BLaER1 treated with 17β-estradiol and CSF1 and Interleukin-3, amounts not matched to agents 10 nM and 100 nM (cell line): ENCODE data around the gene ZFYVE9.

Source experiments
- H3K27ac ChIP-seq, 11 experiments: shearing (Covaris generic); formaldehyde crosslinking; 2 replicates each; pipeline ENCODE4 v1.8.1; 2022
- H3K27me3 ChIP-seq, 11 experiments: shearing (Covaris generic); formaldehyde crosslinking; 2 replicates each; pipeline ENCODE4 v1.8.1; 2022
- H3K36me3 ChIP-seq, 11 experiments: shearing (Covaris generic); formaldehyde crosslinking; 2 replicates each; pipeline ENCODE4 v1.8.1; 2022
- H3K4me1 ChIP-seq, 10 experiments: shearing (Covaris generic); formaldehyde crosslinking; 2 replicates each; pipeline ENCODE4 v1.8.1; 2022
- H3K4me2 ChIP-seq, 11 experiments: shearing (Covaris generic); formaldehyde crosslinking; 2 replicates each; pipeline ENCODE4 v1.8.1; 2022
- H3K4me3 ChIP-seq, 10 experiments: shearing (Covaris generic); formaldehyde crosslinking; 2 replicates each; pipeline ENCODE4 v1.8.1; 2022
- H3K9ac ChIP-seq, 11 experiments: shearing (Covaris generic); formaldehyde crosslinking; 2 replicates each; pipeline ENCODE4 v1.8.1; 2022
- H3K9me3 ChIP-seq, 11 experiments: shearing (Covaris generic); formaldehyde crosslinking; replicated peaks in 1 of 11; 2 replicates each; pipeline ENCODE4 v1.8.1; 2022
- H4K20me1 ChIP-seq, 11 experiments: shearing (Covaris generic); formaldehyde crosslinking; 2 replicates each; pipeline ENCODE4 v1.8.1; 2022
- Cebpa-rat ChIP-seq, 11 experiments: shearing (Covaris generic); IDR thresholded peaks; 2 replicates each; pipeline ENCODE4 v1.8.1; 2022

Gene ZFYVE9

GRCh38 chr1:52355847-52356505 is 214.1 kb downstream of the ZFYVE9 start:
- no peak overlapping the region for H3K4me2 ChIP-seq
- H3K27ac ChIP-seq = no peak overlapping the region
- no peaks in the 10 kb centered on the region for H3K9me3 ChIP-seq
- peaks cover 0 to 92% (median 39%) of the 10 kb centered on the region in 11 experiments; a peak in 15 of 22 replicates for H4K20me1 ChIP-seq
- no peaks in the 10 kb centered on the region for H3K27me3 ChIP-seq
- H3K36me3 ChIP-seq = peaks cover 97 to 100% (median 100%) of the 10 kb centered on the region in 11 experiments
- H3K4me1 ChIP-seq = no peaks in the 10 kb centered on the region
- TF ChIP-seq Cebpa-rat (IDR thresholded peaks at IDR 0.05) = no peak
- H3K9ac ChIP-seq = no peak overlapping the region
- no peak overlapping the region for H3K4me3 ChIP-seq

- Histone ChIP-seq H3K27me3 (no peaks in the 10 kb centered on the region), H3K4me2 (no peak overlapping the region), H4K20me1 (peaks cover 0 to 97% (median 48%) of the 10 kb centered on the region in 11 experiments; a peak in 16 of 22 replicates), H3K36me3 (peaks cover 99 to 100% (median 100%) of the 10 kb centered on the region in 11 experiments), H3K9me3 (no peaks in the 10 kb centered on the region), H3K9ac (no peak overlapping the region), H3K27ac (no peak overlapping the region), H3K4me3 (no peak overlapping the region), H3K4me1 (no peaks in the 10 kb centered on the region)
- no peak for TF ChIP-seq Cebpa-rat (IDR thresholded peaks at IDR 0.05)
These were observed 215.0 kb downstream of the ZFYVE9 start for GRCh38 chr1:52356818-52357355.

- H3K4me1 ChIP-seq = peaks cover 0 to 2% (median 0%) of the 10 kb centered on the region in 10 experiments; a peak in 1 of 20 replicates
- H3K36me3 ChIP-seq = peaks cover 100% of the 10 kb centered on the region in 11 experiments
- H3K9ac ChIP-seq = no peak overlapping the region
- no peak overlapping the region for H3K4me2 ChIP-seq
- TF ChIP-seq Cebpa-rat (IDR thresholded peaks at IDR 0.05) = no peak
- H3K27me3 ChIP-seq = no peaks in the 10 kb centered on the region
- peaks cover 0 to 100% (median 53%) of the 10 kb centered on the region in 11 experiments; a peak in 17 of 22 replicates for H4K20me1 ChIP-seq
- no peaks in the 10 kb centered on the region for H3K9me3 ChIP-seq
- H3K4me3 ChIP-seq = no peak overlapping the region
- no peak overlapping the region for H3K27ac ChIP-seq
These were observed 215.5 kb downstream of the ZFYVE9 start for GRCh38 chr1:52357397-52357796.

DNA sequence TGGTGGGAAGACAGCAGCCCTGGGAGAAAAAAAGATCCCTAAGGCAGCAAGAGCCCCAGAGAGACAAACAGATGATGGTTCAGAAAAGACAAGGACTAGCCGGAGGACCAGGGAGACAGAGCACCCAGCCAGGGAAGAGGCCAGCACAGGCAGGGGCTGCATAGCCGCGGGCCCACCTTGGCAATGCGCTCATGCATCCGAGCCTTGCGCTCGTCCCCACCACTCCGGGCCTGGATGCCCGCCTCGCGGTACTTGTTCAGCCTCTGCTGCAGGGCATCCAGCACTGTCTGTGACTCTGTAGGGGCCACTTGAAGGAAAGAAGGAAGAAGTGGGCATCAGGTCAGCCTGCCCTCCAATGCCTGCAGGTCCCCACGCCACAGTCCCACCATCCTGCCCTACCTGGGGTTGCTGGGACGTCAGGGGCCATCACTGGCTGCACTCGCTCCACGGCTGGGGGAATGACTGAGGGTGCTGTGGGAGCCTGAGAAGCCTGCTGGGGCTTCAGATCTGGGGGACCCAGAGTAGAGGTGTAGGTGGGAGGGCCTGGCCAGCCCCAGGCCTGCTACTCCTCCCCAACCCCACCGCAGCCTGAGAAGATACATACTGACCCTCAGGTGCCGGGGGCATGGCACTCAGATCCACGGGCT is 217.1 kb downstream of the ZFYVE9 start:
- no peaks in the 10 kb centered on the region for H3K9me3 ChIP-seq
- no peak for TF ChIP-seq Cebpa-rat (IDR thresholded peaks at IDR 0.05)

DNA sequence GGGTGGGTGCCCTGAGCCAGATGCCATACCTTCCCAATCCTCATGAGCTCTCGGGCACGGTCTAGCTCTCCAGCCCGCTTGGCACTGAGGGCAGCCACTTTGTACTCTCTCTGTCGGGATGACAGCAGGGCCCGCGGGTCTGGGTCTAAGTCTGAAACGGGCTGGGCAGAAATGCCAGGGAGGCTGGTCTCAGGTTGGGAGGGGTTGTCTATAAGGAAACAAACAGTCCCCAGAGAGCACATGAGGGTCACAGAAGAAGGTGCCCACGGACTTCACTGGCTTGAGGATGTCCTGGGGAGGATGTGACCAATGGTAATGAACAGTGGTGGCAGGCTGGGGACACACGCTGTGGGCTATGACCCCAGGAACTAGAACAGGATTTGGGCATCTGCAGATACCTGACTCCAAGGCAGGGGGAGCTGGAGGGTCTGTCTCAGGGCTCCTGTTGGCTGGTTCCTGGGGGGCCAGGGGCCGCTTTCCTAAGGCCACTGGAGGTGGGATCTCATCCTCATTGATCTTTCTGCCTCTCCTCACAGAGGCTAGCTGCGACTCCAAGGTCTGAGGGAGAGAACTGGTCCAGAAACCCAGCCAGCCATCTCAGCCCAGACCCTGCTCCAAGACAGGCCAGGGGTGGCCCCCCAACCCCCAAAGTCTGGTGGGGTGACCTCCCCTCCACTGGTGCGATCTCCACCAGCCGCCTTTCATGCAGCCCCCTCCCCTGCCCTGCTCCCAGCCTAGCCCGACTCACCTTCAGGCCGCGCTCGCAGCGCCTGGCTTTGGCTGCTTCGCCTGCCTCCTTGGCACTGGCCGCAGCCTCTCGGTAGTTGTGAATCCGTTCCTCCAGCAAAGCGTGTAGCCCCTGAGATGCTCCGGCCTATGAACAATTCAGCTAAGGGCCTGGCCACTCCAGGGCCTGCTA is 218.0 kb downstream of the ZFYVE9 start:
- no peak overlapping the region for H3K9ac ChIP-seq
- no peaks in the 10 kb centered on the region for H3K9me3 ChIP-seq
- H3K4me3 ChIP-seq = no peak overlapping the region
- peaks cover 8 to 17% (median 10%) of the 10 kb centered on the region in 10 experiments for H3K4me1 ChIP-seq
- no peak overlapping the region for H3K4me2 ChIP-seq
- H3K27ac ChIP-seq = no peak overlapping the region
- no peaks in the 10 kb centered on the region for H3K27me3 ChIP-seq
- peaks cover 89 to 96% (median 93%) of the 10 kb centered on the region in 11 experiments for H3K36me3 ChIP-seq
- TF ChIP-seq Cebpa-rat (IDR thresholded peaks at IDR 0.05) = no peak
- H4K20me1 ChIP-seq = peaks cover 0 to 88% (median 52%) of the 10 kb centered on the region in 11 experiments; a peak in 17 of 22 replicates

More for the DNA sequence above, 217.1 kb downstream of the ZFYVE9 start:
- H3K4me1 ChIP-seq = peaks cover 0 to 7% (median under 1%) of the 10 kb centered on the region in 10 experiments; a peak in 8 of 20 replicates
- H3K4me2 ChIP-seq = no peak overlapping the region
- no peak overlapping the region for H3K9ac ChIP-seq
- H4K20me1 ChIP-seq = peaks cover 0 to 90% (median 55%) of the 10 kb centered on the region in 11 experiments; a peak in 17 of 22 replicates
- no peak overlapping the region for H3K4me3 ChIP-seq
- no peak overlapping the region for H3K27ac ChIP-seq
- no peaks in the 10 kb centered on the region for H3K27me3 ChIP-seq
- H3K36me3 ChIP-seq = peaks cover 96 to 100% (median 98%) of the 10 kb centered on the region in 11 experiments

DNA sequence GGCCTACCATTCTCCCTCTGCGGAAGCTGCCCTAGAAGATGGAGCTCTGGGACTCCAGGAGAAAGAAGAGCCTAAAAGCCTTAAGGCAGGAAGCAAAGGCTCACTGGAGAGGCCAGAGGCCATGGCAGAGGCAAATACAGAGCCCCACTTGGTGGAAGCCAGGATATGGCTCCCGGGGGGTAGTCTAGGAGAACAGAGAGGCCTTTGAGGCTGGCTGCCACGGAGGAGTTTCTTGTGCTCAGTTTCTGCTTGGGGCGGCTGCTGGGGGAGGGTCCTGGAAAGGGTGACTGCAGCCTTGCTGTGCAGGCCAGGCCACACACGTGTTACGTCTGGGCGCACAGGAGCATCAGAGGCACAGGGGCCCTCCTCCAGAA is 218.7 kb downstream of the ZFYVE9 start:
- Histone ChIP-seq H3K27ac (no peak overlapping the region), H3K4me2 (no peak overlapping the region), H3K4me3 (no peak overlapping the region), H3K9me3 (no peaks in the 10 kb centered on the region), H3K4me1 (peaks cover 13 to 18% (median 14%) of the 10 kb centered on the region in 10 experiments), H3K36me3 (peaks cover 83 to 89% (median 87%) of the 10 kb centered on the region in 11 experiments), H3K9ac (no peak overlapping the region), H4K20me1 (peaks cover 0 to 82% (median 46%) of the 10 kb centered on the region in 11 experiments; a peak in 17 of 22 replicates), H3K27me3 (no peaks in the 10 kb centered on the region)
- no peak for TF ChIP-seq Cebpa-rat (IDR thresholded peaks at IDR 0.05)

DNA sequence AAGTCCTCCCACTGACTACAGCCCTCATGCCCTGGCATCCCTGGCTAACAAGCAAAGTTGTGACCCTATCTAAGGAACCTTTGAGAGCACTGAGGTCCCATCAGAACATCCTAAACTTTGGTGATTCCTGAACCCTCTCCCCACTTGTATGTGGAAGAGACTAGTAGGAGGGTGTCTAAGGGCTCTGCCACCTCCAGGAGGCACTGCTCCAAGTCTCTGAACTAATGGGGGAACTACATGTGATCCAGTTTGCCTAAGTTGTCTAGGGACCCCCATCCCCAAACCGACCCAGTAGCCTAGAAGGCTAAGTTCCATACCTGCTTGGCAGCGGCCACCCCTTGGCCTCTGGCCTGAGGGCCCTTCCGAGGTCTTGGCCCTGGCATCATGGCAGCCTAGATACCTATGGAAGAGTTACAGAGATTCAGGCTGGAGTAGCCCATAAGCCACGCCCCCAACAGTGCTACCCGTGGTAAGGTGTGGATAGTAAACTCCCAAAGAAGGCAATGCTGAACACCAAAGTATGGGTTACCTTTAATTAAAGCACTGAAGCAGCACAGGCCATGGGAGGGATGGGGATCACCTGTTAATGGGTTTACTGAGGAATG is 222.4 kb downstream of the ZFYVE9 start:
- peak overlapping the region in 5 of 11 experiments; percentile 94 to 98 (median 95); a peak in 7 of 22 replicates for H3K27ac ChIP-seq
- H3K4me3 ChIP-seq = peak overlapping the region; percentile 78 to 98 (median 90); a peak in 13 of 20 replicates

More for the DNA sequence above, 222.4 kb downstream of the ZFYVE9 start:
- peaks cover 21 to 35% (median 33%) of the 10 kb centered on the region in 10 experiments for H3K4me1 ChIP-seq
- H3K27me3 ChIP-seq = peaks cover 0 to 18% (median 10%) of the 10 kb centered on the region in 11 experiments; a peak in 12 of 22 replicates
- H3K9ac ChIP-seq = peak overlapping the region in 10 of 11 experiments; percentile 92 to 99 (median 97); a peak in 16 of 22 replicates
- peaks cover 45 to 52% (median 49%) of the 10 kb centered on the region in 11 experiments for H3K36me3 ChIP-seq
- peaks cover 0 to 49% (median 28%) of the 10 kb centered on the region in 11 experiments; a peak in 16 of 22 replicates for H4K20me1 ChIP-seq
- no peak for TF ChIP-seq Cebpa-rat (IDR thresholded peaks at IDR 0.05)
- peak overlapping the region; percentile 82 to 99 (median 90) for H3K4me2 ChIP-seq
- no peaks in the 10 kb centered on the region for H3K9me3 ChIP-seq
